Transverse colon (tissue), 4 donors: Measurements from ENCODE around the gene SLC36A3.

Experiments
- POLR2AphosphoS5 ChIP-seq, 3 donors: sonication (generic); formaldehyde crosslinking; IDR thresholded peaks; one replicate each; pipeline ENCODE4 v1.6.1; 2016; ENCODE audit warnings: antibody characterized with exemption in 3 of 3
- TF ChIP-seq, protein P1 (sequence below), 5 experiments: fragments of 200-600 bp in 3 of 5; fragments of 450-650 bp in 2 of 5; sonication (generic) in 3 of 5; IDR thresholded peaks; 1 replicate in 2 of 5; 2 replicates in 3 of 5; pipeline ENCODE4 v1.5.1; 2016 to 2017; ENCODE audit warnings: antibody characterized with exemption in 5 of 5, inconsistent platforms in 3 of 5, mild to moderate bottlenecking in 2 of 5, moderate library complexity in 1 of 5

DNA sequence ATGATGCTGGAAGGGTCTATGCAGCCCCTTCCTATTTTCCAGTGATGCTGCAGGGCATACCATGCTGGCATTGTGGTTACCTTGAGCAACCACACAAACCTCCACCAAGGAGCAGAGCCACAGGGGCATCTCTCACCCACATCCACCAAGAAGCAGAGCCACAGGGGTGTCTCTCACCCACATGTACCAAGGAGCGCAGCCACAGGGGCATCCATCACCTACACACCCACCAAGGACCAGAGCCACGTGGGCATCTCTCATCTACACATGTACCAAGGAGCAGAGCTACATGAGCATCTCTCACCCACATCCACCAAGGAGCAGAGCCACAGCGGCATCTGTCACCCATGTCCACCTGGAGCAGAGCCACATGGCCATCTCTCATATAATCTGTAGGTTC, 59.4 kb downstream of the SLC36A3 start:
- TF ChIP-seq, protein P1, sequence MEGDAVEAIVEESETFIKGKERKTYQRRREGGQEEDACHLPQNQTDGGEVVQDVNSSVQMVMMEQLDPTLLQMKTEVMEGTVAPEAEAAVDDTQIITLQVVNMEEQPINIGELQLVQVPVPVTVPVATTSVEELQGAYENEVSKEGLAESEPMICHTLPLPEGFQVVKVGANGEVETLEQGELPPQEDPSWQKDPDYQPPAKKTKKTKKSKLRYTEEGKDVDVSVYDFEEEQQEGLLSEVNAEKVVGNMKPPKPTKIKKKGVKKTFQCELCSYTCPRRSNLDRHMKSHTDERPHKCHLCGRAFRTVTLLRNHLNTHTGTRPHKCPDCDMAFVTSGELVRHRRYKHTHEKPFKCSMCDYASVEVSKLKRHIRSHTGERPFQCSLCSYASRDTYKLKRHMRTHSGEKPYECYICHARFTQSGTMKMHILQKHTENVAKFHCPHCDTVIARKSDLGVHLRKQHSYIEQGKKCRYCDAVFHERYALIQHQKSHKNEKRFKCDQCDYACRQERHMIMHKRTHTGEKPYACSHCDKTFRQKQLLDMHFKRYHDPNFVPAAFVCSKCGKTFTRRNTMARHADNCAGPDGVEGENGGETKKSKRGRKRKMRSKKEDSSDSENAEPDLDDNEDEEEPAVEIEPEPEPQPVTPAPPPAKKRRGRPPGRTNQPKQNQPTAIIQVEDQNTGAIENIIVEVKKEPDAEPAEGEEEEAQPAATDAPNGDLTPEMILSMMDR (IDR thresholded peaks at IDR 0.05): no peak
- TF ChIP-seq POLR2AphosphoS5 (IDR thresholded peaks at IDR 0.05): no peak
